Activated T-helper 1 cell treated with anti-CD3 and anti-CD28 coated beads, Interleukin-2, amount 50 U/mL, for 16 hours (primary cell): ENCODE measurements around the gene LDLR.
"Not testable (repeated sequence)": the region's sequence is repeated elsewhere in the genome, so short reads cannot be mapped to it uniquely, and the experiment has no call there.

Experiments used
- DNase-seq, 2 donors: peaks; one replicate each; pipeline ENCODE4 v3.0.0-alpha.2; 2020; ENCODE audit warnings: low read depth in 1 of 2, low spot score in 1 of 2

The LDLR gene

DNA sequence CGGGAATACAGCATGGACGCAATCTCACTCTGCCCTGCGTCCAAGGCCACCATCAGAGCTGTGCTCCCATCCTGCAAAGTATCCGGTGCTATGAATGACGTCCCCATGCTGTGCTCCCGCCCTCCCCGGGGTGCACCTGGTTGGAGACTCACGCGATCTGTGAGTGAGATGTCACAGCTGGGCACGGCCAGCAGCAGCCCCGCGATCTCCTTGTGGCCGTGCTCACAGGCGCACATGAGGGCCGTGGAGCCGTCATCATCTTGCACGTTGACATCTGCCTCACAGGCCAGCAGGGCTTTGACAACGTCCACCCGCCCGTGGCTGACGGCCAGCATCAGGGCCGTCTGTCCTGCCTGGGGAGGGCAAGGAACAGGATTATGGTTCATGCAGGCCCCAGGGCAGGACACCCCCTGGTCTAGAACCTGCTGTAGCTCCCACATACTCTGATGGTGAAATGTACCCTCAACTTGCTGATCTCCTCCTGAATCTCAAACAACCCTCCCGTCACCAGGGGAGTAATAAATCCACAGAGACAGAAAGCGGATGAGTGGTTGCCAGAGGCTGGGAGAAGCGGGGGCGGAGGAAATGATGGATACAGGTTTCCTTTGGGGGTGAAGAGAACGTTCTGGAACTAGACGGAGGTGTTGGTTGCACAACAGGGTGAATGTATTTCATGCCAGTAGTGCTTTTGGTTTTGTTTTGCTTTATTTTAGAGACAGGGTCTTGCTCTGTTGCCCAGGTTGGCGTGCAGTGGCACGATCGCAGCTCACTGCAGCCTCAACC is 80.8 kb downstream of the LDLR start:
- no peak for DNase-seq

DNA sequence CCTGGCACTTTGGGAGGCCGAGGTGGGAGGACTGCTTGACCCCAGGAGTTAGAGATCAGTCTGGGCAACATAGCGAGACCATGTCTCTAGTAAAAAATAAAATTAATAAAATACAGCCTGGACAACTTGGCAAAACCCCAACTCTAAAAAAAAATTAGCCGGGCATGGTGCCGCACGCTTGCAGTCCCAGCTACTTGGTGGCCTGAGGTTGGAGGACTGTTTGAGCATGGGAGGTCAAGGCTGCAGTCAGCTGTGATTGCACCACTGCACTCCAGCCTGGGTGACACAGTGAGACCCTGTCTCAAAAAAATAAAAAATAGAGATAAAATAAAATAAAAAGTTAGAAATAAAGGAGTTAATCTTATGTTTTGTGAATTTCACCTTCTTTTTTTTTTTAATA is 81.9 kb downstream of the LDLR start:
- no peak for DNase-seq

DNA sequence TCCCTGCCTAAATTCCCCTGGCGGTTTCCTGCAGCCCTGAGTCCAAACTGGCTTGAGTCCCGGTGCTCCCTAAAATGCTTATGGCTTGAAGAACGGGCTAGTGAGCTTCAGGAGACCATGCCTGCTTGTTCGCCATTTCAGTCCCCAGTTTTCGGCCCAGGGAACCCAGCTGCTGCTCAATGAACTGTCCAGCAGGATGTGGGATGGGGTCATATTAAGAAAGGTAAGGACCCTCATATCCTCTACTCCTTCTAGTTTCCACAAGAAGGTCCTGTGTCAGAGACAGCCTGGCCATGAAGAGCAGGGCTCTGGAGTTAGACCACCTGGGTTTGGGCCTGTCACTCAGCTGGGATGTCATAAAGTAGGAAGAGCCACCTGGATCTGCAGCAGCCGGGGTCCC is 83.3 kb downstream of the LDLR start:
- DNase-seq, result no peak

DNA sequence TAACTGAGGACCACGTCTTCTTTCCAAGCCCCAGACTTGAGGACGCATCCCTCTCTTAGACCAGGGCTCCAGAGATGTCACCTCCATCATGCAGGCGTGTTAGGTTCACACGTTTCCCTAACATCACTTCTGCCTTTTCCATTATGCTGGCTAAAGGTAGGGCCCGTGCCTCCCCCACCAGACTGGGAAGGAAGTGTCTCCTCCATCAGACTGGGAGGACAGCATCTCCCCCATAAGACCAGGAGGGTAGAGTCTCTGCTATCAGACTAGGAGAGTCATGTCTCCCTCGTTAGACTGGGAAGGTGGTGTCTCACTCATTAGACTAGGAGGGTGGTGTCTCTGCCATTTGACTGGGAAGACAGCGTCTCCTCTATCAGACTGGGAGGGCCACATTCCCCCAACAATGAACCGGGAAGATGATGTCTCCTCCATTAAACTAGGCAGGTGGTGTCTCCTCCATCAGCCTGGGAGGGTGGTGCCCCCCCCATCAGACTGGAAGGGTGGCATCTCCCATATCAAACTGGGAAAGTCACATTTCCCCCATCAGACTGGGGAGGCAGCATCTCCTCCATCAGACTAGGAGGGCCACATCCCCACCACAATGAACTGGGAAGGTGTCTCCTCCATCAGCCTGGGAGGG is 84.4 kb downstream of the LDLR start:
- DNase-seq, result no peak

DNA sequence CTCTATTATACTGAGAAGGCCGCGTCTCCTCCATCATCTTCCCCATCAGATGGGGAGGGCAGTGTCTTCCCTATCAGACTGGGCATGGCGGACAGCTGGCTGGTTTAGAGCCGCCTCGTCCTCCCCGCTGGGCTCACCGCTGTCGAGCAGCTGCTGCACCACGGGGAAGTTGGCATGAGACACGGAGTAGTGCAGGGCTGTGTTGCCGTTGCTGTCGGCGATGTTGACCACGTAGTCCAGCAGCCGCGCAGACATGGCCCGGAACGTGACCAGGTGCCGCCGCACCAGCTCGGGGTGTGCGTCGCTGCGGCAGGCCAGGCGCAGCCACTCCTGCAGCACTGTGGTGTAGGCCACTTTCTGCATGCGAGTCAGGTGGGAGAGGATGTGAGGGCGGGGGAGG is 85.1 kb downstream of the LDLR start:
- no peak for DNase-seq

DNA sequence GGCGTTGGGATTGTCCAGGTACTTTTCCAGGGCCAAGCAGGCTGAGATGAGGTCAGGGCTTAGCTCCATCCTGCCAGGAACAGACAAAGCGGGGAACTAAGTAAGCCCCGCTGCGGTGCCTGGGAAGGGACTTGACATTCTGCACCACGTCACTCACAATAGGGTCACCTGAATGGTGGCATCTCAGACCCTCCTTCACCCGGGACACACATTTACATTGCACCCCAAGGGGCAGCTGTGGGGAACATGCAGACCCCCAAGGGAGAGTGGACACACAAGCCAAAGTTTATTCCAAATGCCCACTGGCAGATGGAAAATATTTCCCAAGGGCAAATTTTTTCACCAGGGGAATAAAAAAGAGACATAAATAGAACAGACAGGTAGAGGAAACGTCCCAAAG is 86.7 kb downstream of the LDLR start:
- no peak for DNase-seq

DNA sequence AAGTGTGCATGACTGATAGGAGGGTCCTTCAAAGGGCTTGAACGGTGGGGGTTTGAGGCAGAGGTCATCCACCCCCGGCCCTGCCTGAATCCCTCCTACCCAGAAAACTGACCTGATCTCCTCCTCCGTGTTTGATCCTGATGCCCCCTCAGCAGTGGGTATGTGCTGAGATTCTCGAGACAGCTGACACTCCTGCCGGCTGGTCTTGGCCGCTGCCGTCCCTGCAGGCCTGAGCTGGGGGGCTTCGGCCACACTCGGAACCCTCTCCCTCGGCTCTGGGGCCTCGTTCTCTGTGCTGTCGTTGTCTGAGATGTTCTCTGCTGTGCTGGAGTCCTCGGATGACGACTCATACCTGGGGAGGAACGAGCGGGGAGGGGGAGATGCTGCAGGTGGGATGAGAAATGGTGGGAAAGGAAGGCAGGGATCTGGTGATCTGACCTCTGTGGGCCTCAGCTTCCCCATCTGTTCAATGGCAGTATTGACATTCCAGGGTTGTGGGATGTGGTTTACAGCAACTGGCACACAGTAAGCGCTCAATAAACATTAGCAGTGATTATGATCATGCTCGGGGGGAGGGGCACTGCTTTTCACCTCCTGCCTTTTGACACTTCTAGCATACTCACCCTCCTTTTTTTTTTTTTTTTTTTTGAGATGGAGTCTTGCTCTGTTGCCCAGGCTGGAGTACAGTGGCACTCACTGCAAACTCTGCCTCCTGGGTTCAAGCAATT is 87.4 kb downstream of the LDLR start:
- no peak for DNase-seq

DNA sequence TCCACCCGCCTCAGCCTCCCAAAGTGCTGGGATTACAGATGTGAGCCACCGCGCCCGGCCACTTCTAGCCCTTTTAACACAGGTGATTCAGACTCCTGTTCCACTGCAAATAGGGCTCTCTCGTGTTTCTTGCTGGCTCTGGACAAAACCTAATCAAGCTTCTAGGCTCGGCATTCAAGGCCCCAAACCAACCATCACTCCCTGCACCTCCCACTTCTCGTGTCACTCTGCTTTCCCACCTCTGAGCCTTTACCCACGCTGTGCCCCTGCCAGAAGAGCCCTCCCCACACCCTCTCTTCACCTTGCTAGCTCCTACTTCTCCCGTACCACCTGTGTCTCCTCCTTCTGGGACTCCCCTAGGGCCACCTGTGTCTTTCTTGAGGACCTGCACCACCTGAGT is 88.3 kb downstream of the LDLR start:
- DNase-seq, result no peak

DNA sequence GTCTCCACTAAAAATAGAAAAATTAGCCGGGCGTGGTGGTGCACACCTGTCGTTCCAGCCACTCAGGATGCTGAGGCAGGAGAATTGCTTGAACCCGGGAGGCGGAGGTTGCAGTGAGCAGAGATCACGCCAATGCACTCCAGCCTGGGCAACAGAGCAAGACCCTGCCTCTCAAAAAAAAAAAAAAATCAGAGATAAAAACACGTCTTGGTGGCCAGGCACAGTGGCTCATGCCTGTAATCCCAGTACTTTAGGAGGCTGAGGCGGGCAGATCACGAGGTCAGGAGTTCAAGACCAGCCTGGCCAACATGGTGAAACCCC is 89.8 kb downstream of the LDLR start:
- not testable (repeated sequence) for DNase-seq

DNA sequence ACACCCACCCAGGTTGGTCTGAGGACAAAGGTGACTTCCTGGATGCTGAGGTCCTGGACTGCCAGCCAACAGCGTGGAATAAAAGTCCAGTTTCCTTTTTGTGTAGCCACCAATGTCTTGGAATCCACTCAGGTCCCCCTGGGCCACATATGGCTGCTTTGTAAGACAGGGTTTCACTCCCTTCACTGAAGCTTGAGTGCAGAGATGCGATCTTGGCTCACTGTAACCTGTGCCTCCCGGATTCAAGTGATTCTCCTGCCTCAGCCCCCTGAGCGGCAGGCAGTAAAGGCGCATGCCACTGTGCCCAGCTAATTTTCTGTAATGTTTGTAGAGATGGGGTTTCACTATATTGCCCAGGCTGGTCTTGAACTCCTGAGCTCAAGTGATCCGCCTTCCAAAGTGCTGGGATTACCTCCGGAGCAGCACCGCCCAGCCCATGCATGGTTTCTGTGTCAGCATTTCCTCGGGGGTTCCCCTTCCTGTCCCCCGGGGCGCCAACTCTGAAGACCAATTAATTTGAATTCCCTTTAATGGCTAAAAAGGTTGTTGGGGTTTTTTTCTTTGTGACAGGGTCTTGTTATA is 90.5 kb downstream of the LDLR start:
- DNase-seq, result no peak

DNA sequence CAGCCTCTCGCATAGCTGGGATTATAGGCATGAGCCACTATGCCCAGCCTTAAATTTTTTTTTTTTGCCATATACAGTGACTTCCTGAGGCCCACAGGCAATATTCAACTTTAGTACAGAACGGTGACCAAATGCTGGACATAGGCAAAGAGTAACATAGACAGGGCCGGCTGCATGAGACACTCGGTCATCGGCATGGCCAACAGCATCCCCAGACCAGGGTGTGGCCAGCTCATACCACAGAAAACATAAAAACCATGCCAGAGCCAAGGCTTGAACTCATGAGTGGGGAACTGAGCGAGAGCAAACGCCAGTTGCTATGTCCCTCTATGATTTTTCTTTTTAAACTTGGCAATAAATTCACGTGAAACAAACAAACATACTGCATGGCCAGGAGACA is 91.1 kb downstream of the LDLR start:
- DNase-seq, result no peak

DNA sequence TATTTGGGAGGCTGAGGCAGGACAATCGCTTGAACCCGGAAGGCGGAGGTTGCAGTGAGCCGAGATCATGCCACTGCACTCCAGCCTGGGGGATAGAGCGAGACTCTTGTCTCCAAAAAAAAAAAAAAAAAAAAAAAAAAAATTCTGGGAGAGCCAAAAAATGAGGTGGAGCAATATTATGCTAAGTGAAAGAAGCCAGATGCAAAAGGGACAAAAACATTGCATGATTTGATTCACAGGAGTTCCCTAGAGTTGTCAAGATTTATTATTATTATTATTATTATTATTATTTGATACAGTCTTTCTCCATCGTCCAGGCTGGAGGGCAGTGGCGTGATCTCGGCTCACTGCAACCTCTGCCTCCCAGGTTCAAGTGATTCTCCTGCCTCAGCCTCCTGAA is 91.7 kb downstream of the LDLR start:
- DNase-seq, result not testable (repeated sequence)

DNA sequence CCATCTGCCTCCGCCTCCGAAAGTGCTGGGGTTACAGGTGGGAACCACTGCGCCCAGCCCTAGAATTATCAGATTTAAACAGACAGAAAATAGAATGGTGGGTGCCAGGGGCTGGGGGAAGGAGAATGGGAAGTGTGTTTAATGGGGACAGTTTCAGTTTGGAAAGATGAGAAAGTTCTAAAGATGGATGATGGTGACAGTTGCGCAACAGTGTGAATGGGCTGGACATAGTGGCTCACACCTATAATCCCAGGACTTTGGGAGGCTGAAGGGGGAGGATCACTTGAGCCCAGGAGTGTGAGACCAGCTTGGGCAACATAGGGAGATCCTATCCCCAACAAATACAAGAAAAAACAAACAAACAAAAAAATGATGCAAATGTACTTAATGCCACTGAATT is 92.2 kb downstream of the LDLR start:
- DNase-seq, result no peak
